NB4 (cell line): ENCODE results near the gene BAZ2B.

Source experiments
- DNase-seq: peaks from one replicate; pipeline ENCODE4 v3.0.0; 2010; ENCODE audit warnings: low read depth
- H3K4me3 ChIP-seq: one replicate; pipeline ENCODE4 v1.5.1; 2011; ENCODE audit warnings: mild to moderate bottlenecking, low read depth, low read length, moderate library complexity
- MYC ChIP-seq: IDR thresholded peaks from 2 replicates; pipeline ENCODE4 v1.6.1; 2011; ENCODE audit warnings: low read depth, low read length
- POLR2A ChIP-seq: IDR thresholded peaks from 2 replicates; pipeline ENCODE4 v1.6.1; 2011; ENCODE audit warnings: mild to moderate bottlenecking; ENCODE audit not compliant: insufficient read length; ENCODE audit errors: extremely low read depth
- TF ChIP-seq, protein P1 (sequence below): IDR thresholded peaks from one replicate; pipeline ENCODE4 v1.5.1; 2012; ENCODE audit warnings: low read depth, low read length
- TF ChIP-seq, protein P2 (sequence below): IDR thresholded peaks from 2 replicates; pipeline ENCODE4 v1.6.1; 2011; ENCODE audit warnings: low read depth, low read length

Gene BAZ2B

DNA sequence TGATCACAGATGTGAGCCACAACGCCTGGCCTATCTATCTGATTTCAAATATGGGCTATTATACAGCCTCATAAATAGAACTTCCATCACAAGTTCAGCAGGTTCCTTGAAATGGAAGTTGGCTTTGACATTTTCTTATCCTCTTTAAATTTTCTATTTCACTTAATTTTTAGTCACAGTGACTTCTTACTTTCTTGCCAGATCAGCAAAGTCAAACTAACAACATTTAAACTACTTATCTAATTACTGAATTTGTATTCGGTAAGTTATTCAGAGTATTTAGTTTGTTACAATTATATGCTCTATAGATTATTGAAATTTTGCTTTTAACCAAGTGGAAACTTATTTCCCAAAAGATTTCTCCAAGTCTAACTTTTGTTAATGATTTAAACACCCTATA, 108.2 kb downstream of the BAZ2B start:
- H3K4me3 ChIP-seq: no peak overlapping the region
- no peak for DNase-seq
- no peak for TF ChIP-seq POLR2A
- TF ChIP-seq, protein P1, sequence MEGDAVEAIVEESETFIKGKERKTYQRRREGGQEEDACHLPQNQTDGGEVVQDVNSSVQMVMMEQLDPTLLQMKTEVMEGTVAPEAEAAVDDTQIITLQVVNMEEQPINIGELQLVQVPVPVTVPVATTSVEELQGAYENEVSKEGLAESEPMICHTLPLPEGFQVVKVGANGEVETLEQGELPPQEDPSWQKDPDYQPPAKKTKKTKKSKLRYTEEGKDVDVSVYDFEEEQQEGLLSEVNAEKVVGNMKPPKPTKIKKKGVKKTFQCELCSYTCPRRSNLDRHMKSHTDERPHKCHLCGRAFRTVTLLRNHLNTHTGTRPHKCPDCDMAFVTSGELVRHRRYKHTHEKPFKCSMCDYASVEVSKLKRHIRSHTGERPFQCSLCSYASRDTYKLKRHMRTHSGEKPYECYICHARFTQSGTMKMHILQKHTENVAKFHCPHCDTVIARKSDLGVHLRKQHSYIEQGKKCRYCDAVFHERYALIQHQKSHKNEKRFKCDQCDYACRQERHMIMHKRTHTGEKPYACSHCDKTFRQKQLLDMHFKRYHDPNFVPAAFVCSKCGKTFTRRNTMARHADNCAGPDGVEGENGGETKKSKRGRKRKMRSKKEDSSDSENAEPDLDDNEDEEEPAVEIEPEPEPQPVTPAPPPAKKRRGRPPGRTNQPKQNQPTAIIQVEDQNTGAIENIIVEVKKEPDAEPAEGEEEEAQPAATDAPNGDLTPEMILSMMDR: no peak
- TF ChIP-seq, protein P2, sequence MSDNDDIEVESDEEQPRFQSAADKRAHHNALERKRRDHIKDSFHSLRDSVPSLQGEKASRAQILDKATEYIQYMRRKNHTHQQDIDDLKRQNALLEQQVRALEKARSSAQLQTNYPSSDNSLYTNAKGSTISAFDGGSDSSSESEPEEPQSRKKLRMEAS: no peak
- no peak for TF ChIP-seq MYC

- no peak overlapping the region for H3K4me3 ChIP-seq
- TF ChIP-seq, protein P2: no peak
- TF ChIP-seq POLR2A: no peak
- TF ChIP-seq, protein P1: no peak
- no peak for TF ChIP-seq MYC
- no peak for DNase-seq
These were observed 109.4 kb downstream of the BAZ2B start for GRCh38 chr2:159506764-159507440.

GRCh38 chr2:159506202-159506601, 110.1 kb downstream of the BAZ2B start:
- no peak overlapping the region for H3K4me3 ChIP-seq
- TF ChIP-seq POLR2A: no peak
- no peak for TF ChIP-seq MYC
- TF ChIP-seq, protein P2: no peak
- TF ChIP-seq, protein P1: no peak
- DNase-seq: no peak

GRCh38 chr2:159505196-159505595, 111.2 kb downstream of the BAZ2B start:
- no peak for DNase-seq
- H3K4me3 ChIP-seq: no peak overlapping the region
- TF ChIP-seq, protein P2: no peak
- TF ChIP-seq POLR2A (no peak), MYC (no peak)
- TF ChIP-seq, protein P1: no peak

DNA sequence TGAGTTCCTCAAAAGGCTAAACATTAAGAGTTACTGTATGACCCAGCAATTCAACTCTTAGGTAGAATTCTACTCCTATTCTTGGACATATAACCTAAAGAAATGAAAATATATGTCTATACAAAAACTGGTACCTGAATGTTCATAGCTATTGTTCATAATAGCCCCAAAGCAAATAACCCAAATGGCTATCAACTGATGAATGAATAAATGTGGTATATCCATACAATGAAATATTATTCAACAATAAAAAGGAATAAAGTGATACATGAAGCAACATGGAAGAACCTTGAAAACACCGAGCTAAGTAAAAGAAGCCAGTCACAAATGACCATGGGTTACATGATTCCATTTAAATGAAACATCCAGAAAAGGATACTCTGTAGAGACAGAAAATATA, 114.6 kb downstream of the BAZ2B start:
- no peak overlapping the region for H3K4me3 ChIP-seq
- no peak for TF ChIP-seq POLR2A
- no peak for TF ChIP-seq MYC
- TF ChIP-seq, protein P2: no peak
- TF ChIP-seq, protein P1: no peak
- no peak for DNase-seq
